SK-N-SH (cell line): ENCODE data around the gene TBK1. TPM values are rescaled to one million over a fixed set of nuclear protein-coding genes. Genes with fewer than 3 reads are reported as not detected.

ENCODE experiments used
- CTCF ChIA-PET: fragments of 300-600, 350-600 bp; formaldehyde crosslinking; extraction: SDS; loops from one replicate; lab custom pipeline; 2021; lab: Yijun Ruan, JAX
- POLR2A ChIA-PET: fragments of 350-600 bp; sonication (Branson Sonifier 250); formaldehyde crosslinking; extraction: SDS; loops from one replicate; lab custom pipeline; 2020; ENCODE audit warnings: antibody characterized with exemption, inconsistent platforms; lab: Yijun Ruan, JAX
- DNase-seq: peaks from one replicate; pipeline ENCODE4 v3.0.0; 2012
- H2AFZ ChIP-seq: fragments of 200-600 bp; sonication (generic); 2 replicates; pipeline ENCODE4 v1.8.1; 2016; ENCODE audit warnings: antibody characterized with exemption, mild to moderate bottlenecking, low read depth
- H3F3A ChIP-seq: fragments of 200-600 bp; sonication (generic); replicated peaks from 2 replicates; pipeline ENCODE3; 2016; ENCODE audit warnings: antibody characterized with exemption, mild to moderate bottlenecking; ENCODE audit not compliant: insufficient read depth
- H3K27ac ChIP-seq, 2 experiments: fragments of 200-500 bp in 1 of 2; fragments of 200-600 bp in 1 of 2; sonication (Bioruptor generic) in 1 of 2; sonication (generic), shearing (Covaris generic) in 1 of 2; 2 replicates each; pipeline versions ENCODE4 v1.5.1 to v1.6.1; 2014 to 2016; ENCODE audit warnings: low read depth in 2 of 2, inconsistent platforms in 1 of 2, low read length in 1 of 2, mild to moderate bottlenecking in 1 of 2, mixed read lengths in 1 of 2
- H3K27me3 ChIP-seq: fragments of 200-600 bp; sonication (generic), shearing (Covaris generic); 2 replicates; pipeline ENCODE4 v1.6.1; 2016; ENCODE audit warnings: mixed run types; ENCODE audit not compliant: insufficient read depth
- H3K36me3 ChIP-seq, 2 experiments: fragments of 200-500 bp in 1 of 2; fragments of 200-600 bp in 1 of 2; sonication (Bioruptor generic) in 1 of 2; sonication (generic) in 1 of 2; replicated peaks in 1 of 2; 2 replicates each; pipeline versions ENCODE3 to v1.5.1; 2014 to 2016; ENCODE audit warnings: low read length in 1 of 2, mild to moderate bottlenecking in 1 of 2; ENCODE audit not compliant: insufficient read depth in 2 of 2, control insufficient read depth in 1 of 2
- H3K4me1 ChIP-seq, 2 experiments: fragments of 200-500 bp in 1 of 2; fragments of 200-600 bp in 1 of 2; sonication (Bioruptor generic) in 1 of 2; sonication (generic), shearing (Covaris generic) in 1 of 2; 2 replicates each; pipeline versions ENCODE4 v1.5.1 to v1.6.1; 2014 to 2016; ENCODE audit warnings: low read depth in 1 of 2, low read length in 1 of 2, mixed run types in 1 of 2; ENCODE audit not compliant: insufficient read depth in 2 of 2, control insufficient read depth in 1 of 2
- H3K4me2 ChIP-seq: fragments of 200-600 bp; sonication (generic), shearing (Covaris generic); 2 replicates; pipeline ENCODE4 v1.6.1; 2017; ENCODE audit warnings: mixed run types
- H3K4me3 ChIP-seq, 2 experiments: fragments of 200-500 bp in 1 of 2; fragments of 200-600 bp in 1 of 2; sonication (Bioruptor generic) in 1 of 2; sonication (generic), shearing (Covaris generic) in 1 of 2; 2 replicates each; pipeline versions ENCODE4 v1.5.1 to v1.8.1; 2014 to 2016; ENCODE audit warnings: low read depth in 2 of 2, inconsistent platforms in 1 of 2, low read length in 1 of 2, mild to moderate bottlenecking in 1 of 2, mixed read lengths in 1 of 2, moderate library complexity in 1 of 2
- H3K79me2 ChIP-seq: fragments of 200-600 bp; sonication (generic); 2 replicates; pipeline ENCODE4 v1.8.1; 2017; ENCODE audit warnings: mild to moderate bottlenecking; ENCODE audit not compliant: insufficient read depth
- H3K9ac ChIP-seq: fragments of 200-600 bp; sonication (generic); 2 replicates; pipeline ENCODE4 v1.6.1; 2017; ENCODE audit warnings: mixed run types
- H3K9me2 ChIP-seq: fragments of 200-600 bp; sonication (generic); 2 replicates; pipeline ENCODE4 v1.6.1; 2017; ENCODE audit warnings: mixed run types
- H3K9me3 ChIP-seq: fragments of 200-600 bp; sonication (generic); 2 replicates; pipeline ENCODE4 v1.6.1; 2017; ENCODE audit warnings: mixed run types, mild to moderate bottlenecking, moderate library complexity
- H4K20me1 ChIP-seq: fragments of 200-600 bp; sonication (generic); 2 replicates; pipeline ENCODE4 v1.6.1; 2017; ENCODE audit warnings: mild to moderate bottlenecking, mixed run types; ENCODE audit not compliant: insufficient read depth
- CHD2 ChIP-seq: fragments of 150-350 bp; IDR thresholded peaks from 2 replicates; pipeline ENCODE4 v1.6.1; 2018; ENCODE audit warnings: low read length; ENCODE audit not compliant: partially characterized antibody
- EZH2phosphoT487 ChIP-seq: fragments of 200-600 bp; sonication (generic); IDR thresholded peaks from 2 replicates; pipeline ENCODE4 v1.6.1; 2017; ENCODE audit warnings: low read depth, mixed run types, mild to moderate bottlenecking, antibody characterized with exemption, moderate library complexity, borderline replicate concordance
- FOXJ3 ChIP-seq: sonication (generic); formaldehyde crosslinking; IDR thresholded peaks from 2 replicates; pipeline ENCODE4 v1.5.1; 2020; ENCODE audit warnings: mild to moderate bottlenecking, missing genetic modification reagents
- GABPA ChIP-seq: IDR thresholded peaks from 2 replicates; pipeline ENCODE4 v1.4.0; 2012; ENCODE audit warnings: low read depth, mild to moderate bottlenecking
- GATA2 ChIP-seq: sonication (generic); formaldehyde crosslinking; IDR thresholded peaks from 2 replicates; pipeline ENCODE4 v1.5.0; 2020; ENCODE audit warnings: mild to moderate bottlenecking, missing genetic modification reagents
- MXI1 ChIP-seq: IDR thresholded peaks from 2 replicates; pipeline ENCODE4 v1.6.1; 2012; ENCODE audit warnings: mild to moderate bottlenecking, low read depth, low read length, improper control_type of control experiment
- NFIC ChIP-seq: IDR thresholded peaks from 2 replicates; pipeline ENCODE4 v1.4.0; 2012; ENCODE audit warnings: borderline replicate concordance
- NRF1 ChIP-seq: IDR thresholded peaks from 2 replicates; pipeline ENCODE4 v1.6.1; 2012; ENCODE audit warnings: low read depth, mild to moderate bottlenecking, low read length
- PBX3 ChIP-seq: IDR thresholded peaks from 2 replicates; pipeline ENCODE4; 2012
- POLR2AphosphoS5 ChIP-seq: IDR thresholded peaks from 2 replicates; pipeline ENCODE4 v1.6.1; 2012; ENCODE audit warnings: low read depth, low read length
- RAD21 ChIP-seq: IDR thresholded peaks from 2 replicates; pipeline ENCODE4 v1.6.1; 2012; ENCODE audit warnings: mild to moderate bottlenecking, low read length
- REST ChIP-seq: IDR thresholded peaks from 2 replicates; pipeline ENCODE4 v1.6.1; 2012; ENCODE audit warnings: mild to moderate bottlenecking, low read depth, low read length, moderate library complexity
- RXRA ChIP-seq: IDR thresholded peaks from 2 replicates; pipeline ENCODE4 v1.4.0; 2012; ENCODE audit warnings: low read depth, mild to moderate bottlenecking, borderline replicate concordance
- SMC3 ChIP-seq: IDR thresholded peaks from 2 replicates; pipeline ENCODE4 v1.6.1; 2012; ENCODE audit warnings: low read depth, low read length, improper control_type of control experiment
- TCF12 ChIP-seq: IDR thresholded peaks from 2 replicates; pipeline ENCODE4 v1.4.0; 2012
- TEAD4 ChIP-seq: IDR thresholded peaks from 2 replicates; pipeline ENCODE4 v1.4.0; 2012; ENCODE audit warnings: mild to moderate bottlenecking, borderline replicate concordance; ENCODE audit not compliant: insufficient read depth
- USF2 ChIP-seq: fragments of 150-350 bp; IDR thresholded peaks from 2 replicates; pipeline ENCODE4 v1.6.1; 2017; ENCODE audit warnings: antibody characterized with exemption, low read length, low read depth, borderline replicate concordance
- YY1 ChIP-seq: IDR thresholded peaks from 2 replicates; pipeline ENCODE4 v1.4.0; 2012; ENCODE audit warnings: low read depth, mild to moderate bottlenecking
- WGBS: methylation state at CpG from one replicate; pipeline ENCODE4 v1.1.6; 2017; ENCODE audit warnings: low lambda C conversion rate; 5-methylcytosine and 5-hydroxymethylcytosine counted together
- polyA plus RNA-seq, 3 experiments: library from polyadenylated mRNA; depleted of rRNA; stranded (reverse); fragments of >200 nt; gene quantifications; 2 replicates each; pipeline ENCODE4 v1.2.3, GENCODE V29; 2012

TBK1 gene
- polyA plus RNA-seq, 1 of the 3 experiments (the other 2 are of a cell fraction) = 8.2 TPM

- Histone ChIP-seq H3K36me3 (no peaks in the 10 kb centered on the region), H3K9me3 (no peaks in the 10 kb centered on the region), H3K9me2 (no peaks in the 10 kb centered on the region), H2AFZ (no peak overlapping the region), H3K9ac (no peak overlapping the region), H3K79me2 (no peaks in the 10 kb centered on the region), H3F3A (no peaks in the 10 kb centered on the region), H3K4me3 (no peak overlapping the region), H3K27me3 (no peaks in the 10 kb centered on the region; the same call in 1 of the 2 replicates), H4K20me1 (no peaks in the 10 kb centered on the region), H3K4me1 (peaks cover 0 to 9% of the 10 kb centered on the region in 2 experiments; a peak in 1 of 4 replicates), H3K4me2 (no peak overlapping the region), H3K27ac (no peak overlapping the region)
- no peak for DNase-seq
- TF ChIP-seq NRF1 (no peak), POLR2AphosphoS5 (no peak), USF2 (no peak), RXRA (no peak), GABPA (no peak), FOXJ3 (CRISPR knock-in tag) (no peak), TCF12 (no peak), GATA2 (CRISPR knock-in tag) (no peak), TEAD4 (no peak), CHD2 (no peak), YY1 (no peak), SMC3 (no peak), MXI1 (no peak)
- WGBS = 81% methylated on average over 10 of the region's 10 CpGs
- ChIA-PET CTCF (interaction anchor here (0.7 to 2.3 kb wide), 2 partner anchors 18 to 19 kb away, joined by 3 to 9 read pairs; no protein-coding TSS in a partner anchor), POLR2A (no interaction called here)
Observed at GRCh38 chr12:64531665-64532334, 79.9 kb downstream of the TBK1 start.

GRCh38 chr12:64532734-64533351 is 80.9 kb downstream of the TBK1 start:
- TF ChIP-seq MXI1 (no peak), PBX3 (no peak), GATA2 (CRISPR knock-in tag) (no peak), NFIC (no peak), POLR2AphosphoS5 (no peak), RAD21 (no peak), REST (no peak), EZH2phosphoT487 (no peak), TCF12 (no peak), USF2 (no peak)
- peaks cover 0 to 5% of the 10 kb centered on the region in 2 experiments; a peak in 1 of 4 replicates for H3K4me1 ChIP-seq
- 0 out of 2 replicates have a peak overlapping the region, but pooled peaks have one; percentile 62 for H2AFZ ChIP-seq
- DNase-seq = no peak
- H3K27me3 ChIP-seq = no peaks in the 10 kb centered on the region; the same call in 1 of the 2 replicates
- H3K79me2 ChIP-seq = no peaks in the 10 kb centered on the region
- H3K9ac ChIP-seq = no peak overlapping the region
- no peak overlapping the region for H3K4me2 ChIP-seq
- CTCF ChIA-PET = interaction anchor here (2.3 kb wide), 1 partner anchor 17 kb away, joined by 9 read pairs; no protein-coding TSS in a partner anchor
- no peaks in the 10 kb centered on the region for H3K36me3 ChIP-seq
- H3K27ac ChIP-seq = no peak overlapping the region
- no peak overlapping the region for H3K4me3 ChIP-seq
- H3K9me3 ChIP-seq = no peaks in the 10 kb centered on the region
- no peaks in the 10 kb centered on the region for H4K20me1 ChIP-seq
- POLR2A ChIA-PET = no interaction called here
- no peaks in the 10 kb centered on the region for H3K9me2 ChIP-seq
- H3F3A ChIP-seq = no peaks in the 10 kb centered on the region
- WGBS = 88% methylated on average over 11 of the region's 11 CpGs
